CD4-positive, alpha-beta T cell treated with Interferon alpha-2 for 1 hour (primary cell): ENCODE measurements around the gene TSPOAP1.

Source experiments
- DNase-seq, 2 donors: peaks; one replicate each; pipeline ENCODE4 v3.0.0-alpha.2; 2020 to 2022

TSPOAP1 gene

GRCh38 chr17:58302919-58303585, 25.5 kb downstream of the TSPOAP1 start:
- no peak for DNase-seq

- DNase-seq, result no peak
These were observed 26.2 kb downstream of the TSPOAP1 start for GRCh38 chr17:58302171-58302918.

- DNase-seq, result no peak
These were observed 27.0 kb downstream of the TSPOAP1 start for GRCh38 chr17:58301504-58302150.

- DNase-seq, result no peak
These were observed 28.3 kb downstream of the TSPOAP1 start for GRCh38 chr17:58300336-58300735.

- DNase-seq, result no peak
These were observed 34.6 kb downstream of the TSPOAP1 start for GRCh38 chr17:58294034-58294433.

- no peak for DNase-seq
These were observed 37.3 kb downstream of the TSPOAP1 start for GRCh38 chr17:58291246-58291645.

- no peak for DNase-seq
These were observed 38.7 kb downstream of the TSPOAP1 start for GRCh38 chr17:58289869-58290268.

GRCh38 chr17:58285422-58285810, 43.2 kb downstream of the TSPOAP1 start:
- DNase-seq, result no peak

- DNase-seq, result no peak
These were observed 43.8 kb downstream of the TSPOAP1 start for GRCh38 chr17:58284613-58285421.

- no peak for DNase-seq
These were observed 44.7 kb downstream of the TSPOAP1 start for GRCh38 chr17:58283674-58284612.

- no peak for DNase-seq
These were observed 46.2 kb downstream of the TSPOAP1 start for GRCh38 chr17:58282442-58282841.

GRCh38 chr17:58281511-58282011, 47.0 kb downstream of the TSPOAP1 start:
- DNase-seq, result no peak

- DNase-seq, result no peak
These were observed 47.9 kb downstream of the TSPOAP1 start, which contains the start of gene MPO for GRCh38 chr17:58280480-58281217. Gene MPO (minus strand): TSS chr17:58280935. CDS start chr17:58280758, 177 bp downstream.

- DNase-seq, result no peak
These were observed 48.7 kb downstream of the TSPOAP1 start for GRCh38 chr17:58279736-58280479.

- peak in 1 of 2 donors; percentile 37 for DNase-seq
These were observed 49.4 kb downstream of the TSPOAP1 start for GRCh38 chr17:58279016-58279711.

- no peak for DNase-seq
These were observed 50.0 kb downstream of the TSPOAP1 start for GRCh38 chr17:58278661-58279015.

GRCh38 chr17:58277802-58278595, 50.6 kb downstream of the TSPOAP1 start:
- no peak for DNase-seq

- peak in 1 of 2 donors; percentile 47 for DNase-seq
These were observed 51.3 kb downstream of the TSPOAP1 start for GRCh38 chr17:58277107-58277801.
